HG03558 (cell line): ENCODE results near the gene RANBP2.

ENCODE experiments used
- ATAC-seq: cut with Tn5 transposase; IDR thresholded peaks from one replicate; pipeline ENCODE4 v1.9.1; 2021; ENCODE audit warnings: moderate number of reproducible peaks; ENCODE audit not compliant: unreplicated experiment; ENCODE audit errors: extremely low read depth

RANBP2 gene

GRCh38 chr2:108829578-108830310, 110.5 kb downstream of the RANBP2 start:
- no peak for ATAC-seq

GRCh38 chr2:108833219-108833618, 113.9 kb downstream of the RANBP2 start:
- no peak for ATAC-seq

GRCh38 chr2:108834620-108835019, 115.3 kb downstream of the RANBP2 start:
- ATAC-seq, result no peak

- no peak for ATAC-seq
Measured at GRCh38 chr2:108835040-108835439, 115.8 kb downstream of the RANBP2 start.
